ENCODE data around the gene IL17RC. TPM values are rescaled to one million over a fixed set of nuclear protein-coding genes. Genes with fewer than 3 reads are reported as not detected.
A peak's percentile ranks its signal among the peaks of the same experiment; 100 is the strongest.

The IL17RC gene
- total and polyA plus RNA-seq, 2 of the 8 experiments (the other 6 are each of a cell fraction or from before 2014, with no cell fraction given) = 11.8 to 13.0 TPM

DNA sequence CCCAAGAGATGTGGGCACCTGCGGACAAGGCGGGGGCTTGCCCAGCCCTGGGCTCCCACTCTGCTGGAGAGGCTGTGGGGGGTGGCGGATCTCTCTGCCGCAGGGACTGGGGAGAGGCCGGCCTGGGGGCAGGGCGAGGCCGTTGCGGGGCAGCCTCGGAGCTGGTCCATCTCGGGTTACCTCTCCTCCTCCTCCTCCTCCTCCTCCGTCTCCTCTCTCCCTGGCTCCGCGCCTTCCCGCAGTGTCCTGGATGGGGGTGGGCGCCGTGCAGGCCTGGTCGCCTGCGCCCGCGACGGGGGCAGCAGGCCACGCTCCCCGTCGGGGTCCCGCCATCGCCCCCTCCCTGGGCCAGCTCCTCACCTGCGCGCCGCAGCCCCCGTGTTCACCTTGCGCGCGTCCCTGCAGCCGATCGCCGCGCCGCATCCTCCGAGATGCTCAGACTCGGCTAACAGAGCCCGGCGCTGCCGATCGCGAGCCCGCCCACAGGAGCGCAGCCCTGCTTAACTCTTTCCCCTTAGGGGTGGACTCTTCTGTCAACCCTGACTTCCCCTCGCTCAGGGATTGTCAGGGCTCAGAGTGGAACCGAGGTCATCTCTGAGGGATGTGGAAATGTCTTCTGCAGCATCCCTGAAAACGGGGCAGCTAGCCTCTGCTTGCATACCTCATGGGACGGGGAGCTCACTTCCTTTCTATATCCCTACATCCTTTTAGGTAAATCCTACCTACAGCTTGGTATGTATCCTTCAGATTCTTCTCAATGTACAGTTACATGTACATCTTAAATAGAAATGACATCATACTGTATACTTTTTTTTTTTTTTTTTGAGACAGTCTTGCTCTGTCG, 35.3 kb downstream of the IL17RC start, which contains the start of gene PRRT3 (continued):
- no peak for TF ChIP-seq CTBP2 (IDR thresholded peaks at IDR 0.05; ENCODE audit: borderline replicate concordance, insufficient read depth, insufficient read length, low read length)
- no peak for TF ChIP-seq CTCF (IDR thresholded peaks at IDR 0.05; ENCODE audit: control extremely low read depth in 1 of 3, insufficient read depth in 1 of 3, low read depth in 1 of 3, low read length in 3 of 3)
- TF ChIP-seq, protein P1, sequence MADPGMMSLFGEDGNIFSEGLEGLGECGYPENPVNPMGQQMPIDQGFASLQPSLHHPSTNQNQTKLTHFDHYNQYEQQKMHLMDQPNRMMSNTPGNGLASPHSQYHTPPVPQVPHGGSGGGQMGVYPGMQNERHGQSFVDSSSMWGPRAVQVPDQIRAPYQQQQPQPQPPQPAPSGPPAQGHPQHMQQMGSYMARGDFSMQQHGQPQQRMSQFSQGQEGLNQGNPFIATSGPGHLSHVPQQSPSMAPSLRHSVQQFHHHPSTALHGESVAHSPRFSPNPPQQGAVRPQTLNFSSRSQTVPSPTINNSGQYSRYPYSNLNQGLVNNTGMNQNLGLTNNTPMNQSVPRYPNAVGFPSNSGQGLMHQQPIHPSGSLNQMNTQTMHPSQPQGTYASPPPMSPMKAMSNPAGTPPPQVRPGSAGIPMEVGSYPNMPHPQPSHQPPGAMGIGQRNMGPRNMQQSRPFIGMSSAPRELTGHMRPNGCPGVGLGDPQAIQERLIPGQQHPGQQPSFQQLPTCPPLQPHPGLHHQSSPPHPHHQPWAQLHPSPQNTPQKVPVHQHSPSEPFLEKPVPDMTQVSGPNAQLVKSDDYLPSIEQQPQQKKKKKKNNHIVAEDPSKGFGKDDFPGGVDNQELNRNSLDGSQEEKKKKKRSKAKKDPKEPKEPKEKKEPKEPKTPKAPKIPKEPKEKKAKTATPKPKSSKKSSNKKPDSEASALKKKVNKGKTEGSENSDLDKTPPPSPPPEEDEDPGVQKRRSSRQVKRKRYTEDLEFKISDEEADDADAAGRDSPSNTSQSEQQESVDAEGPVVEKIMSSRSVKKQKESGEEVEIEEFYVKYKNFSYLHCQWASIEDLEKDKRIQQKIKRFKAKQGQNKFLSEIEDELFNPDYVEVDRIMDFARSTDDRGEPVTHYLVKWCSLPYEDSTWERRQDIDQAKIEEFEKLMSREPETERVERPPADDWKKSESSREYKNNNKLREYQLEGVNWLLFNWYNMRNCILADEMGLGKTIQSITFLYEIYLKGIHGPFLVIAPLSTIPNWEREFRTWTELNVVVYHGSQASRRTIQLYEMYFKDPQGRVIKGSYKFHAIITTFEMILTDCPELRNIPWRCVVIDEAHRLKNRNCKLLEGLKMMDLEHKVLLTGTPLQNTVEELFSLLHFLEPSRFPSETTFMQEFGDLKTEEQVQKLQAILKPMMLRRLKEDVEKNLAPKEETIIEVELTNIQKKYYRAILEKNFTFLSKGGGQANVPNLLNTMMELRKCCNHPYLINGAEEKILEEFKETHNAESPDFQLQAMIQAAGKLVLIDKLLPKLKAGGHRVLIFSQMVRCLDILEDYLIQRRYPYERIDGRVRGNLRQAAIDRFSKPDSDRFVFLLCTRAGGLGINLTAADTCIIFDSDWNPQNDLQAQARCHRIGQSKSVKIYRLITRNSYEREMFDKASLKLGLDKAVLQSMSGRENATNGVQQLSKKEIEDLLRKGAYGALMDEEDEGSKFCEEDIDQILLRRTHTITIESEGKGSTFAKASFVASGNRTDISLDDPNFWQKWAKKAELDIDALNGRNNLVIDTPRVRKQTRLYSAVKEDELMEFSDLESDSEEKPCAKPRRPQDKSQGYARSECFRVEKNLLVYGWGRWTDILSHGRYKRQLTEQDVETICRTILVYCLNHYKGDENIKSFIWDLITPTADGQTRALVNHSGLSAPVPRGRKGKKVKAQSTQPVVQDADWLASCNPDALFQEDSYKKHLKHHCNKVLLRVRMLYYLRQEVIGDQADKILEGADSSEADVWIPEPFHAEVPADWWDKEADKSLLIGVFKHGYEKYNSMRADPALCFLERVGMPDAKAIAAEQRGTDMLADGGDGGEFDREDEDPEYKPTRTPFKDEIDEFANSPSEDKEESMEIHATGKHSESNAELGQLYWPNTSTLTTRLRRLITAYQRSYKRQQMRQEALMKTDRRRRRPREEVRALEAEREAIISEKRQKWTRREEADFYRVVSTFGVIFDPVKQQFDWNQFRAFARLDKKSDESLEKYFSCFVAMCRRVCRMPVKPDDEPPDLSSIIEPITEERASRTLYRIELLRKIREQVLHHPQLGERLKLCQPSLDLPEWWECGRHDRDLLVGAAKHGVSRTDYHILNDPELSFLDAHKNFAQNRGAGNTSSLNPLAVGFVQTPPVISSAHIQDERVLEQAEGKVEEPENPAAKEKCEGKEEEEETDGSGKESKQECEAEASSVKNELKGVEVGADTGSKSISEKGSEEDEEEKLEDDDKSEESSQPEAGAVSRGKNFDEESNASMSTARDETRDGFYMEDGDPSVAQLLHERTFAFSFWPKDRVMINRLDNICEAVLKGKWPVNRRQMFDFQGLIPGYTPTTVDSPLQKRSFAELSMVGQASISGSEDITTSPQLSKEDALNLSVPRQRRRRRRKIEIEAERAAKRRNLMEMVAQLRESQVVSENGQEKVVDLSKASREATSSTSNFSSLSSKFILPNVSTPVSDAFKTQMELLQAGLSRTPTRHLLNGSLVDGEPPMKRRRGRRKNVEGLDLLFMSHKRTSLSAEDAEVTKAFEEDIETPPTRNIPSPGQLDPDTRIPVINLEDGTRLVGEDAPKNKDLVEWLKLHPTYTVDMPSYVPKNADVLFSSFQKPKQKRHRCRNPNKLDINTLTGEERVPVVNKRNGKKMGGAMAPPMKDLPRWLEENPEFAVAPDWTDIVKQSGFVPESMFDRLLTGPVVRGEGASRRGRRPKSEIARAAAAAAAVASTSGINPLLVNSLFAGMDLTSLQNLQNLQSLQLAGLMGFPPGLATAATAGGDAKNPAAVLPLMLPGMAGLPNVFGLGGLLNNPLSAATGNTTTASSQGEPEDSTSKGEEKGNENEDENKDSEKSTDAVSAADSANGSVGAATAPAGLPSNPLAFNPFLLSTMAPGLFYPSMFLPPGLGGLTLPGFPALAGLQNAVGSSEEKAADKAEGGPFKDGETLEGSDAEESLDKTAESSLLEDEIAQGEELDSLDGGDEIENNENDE (IDR thresholded peaks at IDR 0.05; ENCODE audit: insufficient replicate concordance, low read length) = no peak
- TF ChIP-seq CBX5 (IDR thresholded peaks at IDR 0.05; ENCODE audit: low read depth, low read length) = no peak
- TF ChIP-seq HDAC2 (IDR thresholded peaks at IDR 0.05; ENCODE audit: borderline replicate concordance in 1 of 2, low read depth in 2 of 2, low read length in 2 of 2) = peak in 1 of 2 experiments; percentile 100; a peak in 2 of 4 replicates
- no peak for TF ChIP-seq TCF12 (IDR thresholded peaks at IDR 0.05; ENCODE audit: low read depth, low read length)
